ENCODE results near the gene PKP4.

DNA sequence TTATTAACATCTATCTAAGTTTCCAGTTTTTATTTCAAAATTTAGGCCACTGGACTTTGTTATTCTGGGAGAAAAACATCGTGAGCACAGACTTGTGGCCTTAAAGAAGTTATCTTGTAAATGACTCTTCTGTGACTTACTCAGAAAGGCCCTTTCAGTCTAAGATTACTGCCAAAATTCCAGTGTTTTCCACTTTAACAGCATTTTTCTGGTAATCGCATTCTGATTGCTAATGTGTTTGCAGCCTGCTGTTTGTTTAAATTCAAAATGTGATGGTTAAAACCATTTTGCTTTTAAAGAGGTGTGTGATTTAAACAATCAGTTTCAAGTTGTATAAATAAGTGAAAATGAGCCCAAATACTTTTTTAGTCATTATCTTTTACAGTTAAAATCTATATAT is 201.6 kb downstream of the PKP4 start:
- no peak for TF ChIP-seq EZH2 (IDR thresholded peaks at IDR 0.05; ENCODE audit: insufficient read depth, poor library complexity, severe bottlenecking)
- TF ChIP-seq EZH2phosphoT487 (IDR thresholded peaks at IDR 0.05; ENCODE audit: insufficient read depth, low read depth) = no peak

Data from GM23248 (cell line).